Mammary epithelial cell (primary cell): ENCODE results near the gene RNF5.
"Not testable (repeated sequence)": the region's sequence is repeated elsewhere in the genome, so short reads cannot be mapped to it uniquely, and the experiment has no call there.

Source experiments
- CTCF ChIP-seq, 2 donors: IDR thresholded peaks in 1 of 2; conservative IDR thresholded peaks in 1 of 2; 2 replicates each; pipeline ENCODE4 v1.5.1; 2011 to 2012; ENCODE audit warnings: inconsistent platforms in 2 of 2, low read length in 2 of 2, mild to moderate bottlenecking in 2 of 2, control low read depth in 1 of 2, low read depth in 1 of 2; ENCODE audit not compliant: insufficient read depth in 1 of 2; ENCODE audit errors: extremely low read depth in 1 of 2
- EZH2 ChIP-seq: IDR thresholded peaks from 2 replicates; pipeline ENCODE4 v1.6.1; 2012; ENCODE audit warnings: low read length, inconsistent platforms, borderline replicate concordance

GRCh38 chr6:32144238-32144637 is 34.0 kb upstream of the RNF5 start:
- not testable (repeated sequence) for TF ChIP-seq CTCF (conservative IDR thresholded peaks at IDR 0.05 in 1 of 2, IDR thresholded peaks at IDR 0.05 in 1 of 2; ENCODE audit: extremely low read depth in 1 of 2, insufficient read depth in 1 of 2, low read depth in 1 of 2, low read length in 2 of 2); EZH2
